ENCODE results near the gene TUB.

TUB gene

GRCh38 chr11:8080069-8080670 is 841 bp upstream of the TUB start:
- Histone ChIP-seq H3K4me2 (ENCODE audit: low read depth, low read length) (peak overlapping the region; percentile 47; the same call in 1 of the 2 replicates), H4K20me1 (ENCODE audit: insufficient read depth, low read length) (no peaks in the 10 kb centered on the region), H3K27ac (ENCODE audit: low read length) (no peak overlapping the region), H3K27me3 (replicated peaks; ENCODE audit: insufficient read depth, low read length) (no peaks in the 10 kb centered on the region), H3F3A (ENCODE audit: insufficient read depth, low read length) (no peaks in the 10 kb centered on the region), H3K9me2 (replicated peaks; ENCODE audit: insufficient read depth, low read length) (no peaks in the 10 kb centered on the region), H3K9me3 (replicated peaks; ENCODE audit: insufficient read depth, low read length) (no peaks in the 10 kb centered on the region), H3K9ac (ENCODE audit: low read length) (no peak overlapping the region), H3K36me3 (replicated peaks; ENCODE audit: insufficient read depth, low read length) (no peaks in the 10 kb centered on the region), H3K79me2 (ENCODE audit: low read length) (no peaks in the 10 kb centered on the region), H2AFZ (ENCODE audit: low read length) (peak overlapping the region; percentile 38; the same call in 1 of the 2 replicates), H3K4me3 (ENCODE audit: low read length) (no peak overlapping the region; the same call in 1 of the 2 replicates), H3K4me1 (ENCODE audit: low read length) (no peaks in the 10 kb centered on the region)
- TF ChIP-seq EZH2 (optimal IDR thresholded peaks at IDR 0.05; ENCODE audit: low read depth, low read length) = no peak
- TF ChIP-seq CTCF (IDR thresholded peaks at IDR 0.05; ENCODE audit: low read length) = no peak
- TF ChIP-seq EZH2phosphoT487 (IDR thresholded peaks at IDR 0.05; ENCODE audit: low read length) = no peak
- DNase-seq = no peak

- H3K4me3 ChIP-seq (ENCODE audit: low read length) = no peak overlapping the region
- H3K4me2 ChIP-seq (ENCODE audit: low read depth, low read length) = peak overlapping the region; percentile 9; the same call in 1 of the 2 replicates
- no peak overlapping the region for H2AFZ ChIP-seq (ENCODE audit: low read length)
- H3K4me1 ChIP-seq (ENCODE audit: low read length) = no peaks in the 10 kb centered on the region
- H3K9me3 ChIP-seq (replicated peaks; ENCODE audit: insufficient read depth, low read length) = no peaks in the 10 kb centered on the region
- H3K27ac ChIP-seq (ENCODE audit: low read length) = no peak overlapping the region
- H3K36me3 ChIP-seq (replicated peaks; ENCODE audit: insufficient read depth, low read length) = no peaks in the 10 kb centered on the region
- H3K79me2 ChIP-seq (ENCODE audit: low read length) = no peaks in the 10 kb centered on the region
- no peak for DNase-seq
- no peaks in the 10 kb centered on the region for H4K20me1 ChIP-seq (ENCODE audit: insufficient read depth, low read length)
- no peak overlapping the region for H3K9ac ChIP-seq (ENCODE audit: low read length)
- no peaks in the 10 kb centered on the region for H3F3A ChIP-seq (ENCODE audit: insufficient read depth, low read length)
- no peaks in the 10 kb centered on the region for H3K27me3 ChIP-seq (replicated peaks; ENCODE audit: insufficient read depth, low read length)
- no peaks in the 10 kb centered on the region for H3K9me2 ChIP-seq (replicated peaks; ENCODE audit: insufficient read depth, low read length)
- no peak for TF ChIP-seq EZH2 (optimal IDR thresholded peaks at IDR 0.05; ENCODE audit: low read depth, low read length)
- TF ChIP-seq EZH2phosphoT487 (IDR thresholded peaks at IDR 0.05; ENCODE audit: low read length) = no peak
- no peak for TF ChIP-seq CTCF (IDR thresholded peaks at IDR 0.05; ENCODE audit: low read length)
These were observed 710 bp downstream of the TUB start for GRCh38 chr11:8081591-8082250.

- no peak overlapping the region for H2AFZ ChIP-seq (ENCODE audit: low read length)
- TF ChIP-seq CTCF (IDR thresholded peaks at IDR 0.05; ENCODE audit: low read length) = no peak
- no peak for TF ChIP-seq EZH2phosphoT487 (IDR thresholded peaks at IDR 0.05; ENCODE audit: low read length)
- no peak for TF ChIP-seq EZH2 (optimal IDR thresholded peaks at IDR 0.05; ENCODE audit: low read depth, low read length)
- no peak overlapping the region for H3K9ac ChIP-seq (ENCODE audit: low read length)
- no peaks in the 10 kb centered on the region for H3F3A ChIP-seq (ENCODE audit: insufficient read depth, low read length)
- H3K27ac ChIP-seq (ENCODE audit: low read length) = no peak overlapping the region
- H3K4me2 ChIP-seq (ENCODE audit: low read depth, low read length) = no peak overlapping the region
- no peak for DNase-seq
- no peaks in the 10 kb centered on the region for H3K4me1 ChIP-seq (ENCODE audit: low read length)
- H4K20me1 ChIP-seq (ENCODE audit: insufficient read depth, low read length) = no peaks in the 10 kb centered on the region
- H3K9me3 ChIP-seq (replicated peaks; ENCODE audit: insufficient read depth, low read length) = no peaks in the 10 kb centered on the region
- H3K4me3 ChIP-seq (ENCODE audit: low read length) = no peak overlapping the region
- no peaks in the 10 kb centered on the region for H3K27me3 ChIP-seq (replicated peaks; ENCODE audit: insufficient read depth, low read length)
- no peaks in the 10 kb centered on the region for H3K36me3 ChIP-seq (replicated peaks; ENCODE audit: insufficient read depth, low read length)
- H3K9me2 ChIP-seq (replicated peaks; ENCODE audit: insufficient read depth, low read length) = no peaks in the 10 kb centered on the region
- H3K79me2 ChIP-seq (ENCODE audit: low read length) = no peaks in the 10 kb centered on the region
These were observed 1.5 kb downstream of the TUB start for GRCh38 chr11:8082391-8083087.

Measured in MM.1S (cell line).